GM19452 (cell line): ENCODE measurements around the gene PTPRM.

Source experiments
- ATAC-seq: cut with Tn5 transposase; IDR thresholded peaks from one replicate; pipeline ENCODE4 v1.9.1; 2021; ENCODE audit not compliant: unreplicated experiment

The PTPRM gene

GRCh38 chr18:8208716-8209115 lies 641.6 kb downstream of the PTPRM start:
- ATAC-seq = no peak

GRCh38 chr18:8212896-8213780 lies 646.0 kb downstream of the PTPRM start:
- ATAC-seq = no peak

- no peak for ATAC-seq
These were observed 648.6 kb downstream of the PTPRM start for GRCh38 chr18:8215741-8216140.

DNA sequence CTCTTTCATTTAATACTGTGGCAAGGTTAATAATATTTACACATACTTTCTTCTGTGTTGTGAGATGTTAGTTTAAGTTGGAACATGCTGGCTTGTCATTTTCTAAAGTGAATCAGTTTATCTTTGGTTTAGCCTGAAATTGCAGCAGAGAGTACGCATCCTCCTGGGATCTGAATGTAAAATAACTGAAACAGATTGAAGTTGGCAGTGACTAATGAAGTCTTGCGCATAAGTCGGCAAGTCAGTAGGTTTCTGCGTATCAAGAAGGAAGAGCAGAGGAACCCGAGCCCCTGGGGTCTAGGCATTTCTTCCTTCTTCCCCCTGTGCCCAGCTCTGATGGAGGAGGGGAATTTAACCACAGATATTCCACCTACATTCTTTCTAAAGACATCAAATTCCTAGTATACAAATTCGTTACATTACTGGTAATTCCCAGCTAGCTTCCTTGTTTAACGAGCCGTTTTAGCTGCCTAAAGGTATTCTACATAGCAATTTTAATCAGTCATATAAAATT lies 650.0 kb downstream of the PTPRM start:
- ATAC-seq = no peak

DNA sequence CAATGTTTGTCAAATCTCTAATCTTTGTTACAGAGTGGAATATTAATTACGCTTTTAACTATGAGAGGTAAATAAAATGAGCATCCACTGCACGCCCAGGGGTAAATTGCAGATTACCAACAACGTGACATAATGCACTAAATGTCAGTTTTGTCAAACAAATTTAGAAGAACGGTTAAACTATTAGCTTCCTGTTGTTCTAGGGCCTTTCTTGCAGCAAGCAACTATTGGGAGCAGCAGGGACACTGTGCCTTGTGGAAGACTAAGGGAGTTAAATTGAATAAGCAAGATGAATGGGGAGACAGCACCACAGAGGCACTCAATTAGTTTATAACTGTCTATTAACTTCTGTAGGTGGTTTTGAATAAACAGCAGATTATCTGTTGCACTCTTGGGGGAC lies 651.1 kb downstream of the PTPRM start:
- ATAC-seq = no peak

DNA sequence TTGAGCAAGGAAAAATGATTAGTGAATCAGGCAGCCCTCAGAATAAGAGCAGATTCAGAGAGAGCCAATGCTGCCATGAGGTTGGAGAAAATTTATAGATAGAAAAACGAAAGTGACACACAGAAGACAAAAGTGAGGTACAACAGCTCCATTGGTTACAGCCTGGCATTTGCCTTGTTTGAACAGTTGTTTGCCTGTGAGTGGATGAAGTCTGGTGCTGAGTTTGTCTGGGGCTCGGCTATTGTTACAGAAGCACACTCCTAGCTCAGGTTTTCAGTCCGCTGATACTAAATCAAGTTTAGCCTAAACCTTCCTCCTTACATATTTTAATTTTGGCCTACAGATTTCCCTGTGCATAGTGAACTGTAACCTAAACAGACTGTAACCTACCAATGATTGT lies 654.3 kb downstream of the PTPRM start:
- no peak for ATAC-seq

DNA sequence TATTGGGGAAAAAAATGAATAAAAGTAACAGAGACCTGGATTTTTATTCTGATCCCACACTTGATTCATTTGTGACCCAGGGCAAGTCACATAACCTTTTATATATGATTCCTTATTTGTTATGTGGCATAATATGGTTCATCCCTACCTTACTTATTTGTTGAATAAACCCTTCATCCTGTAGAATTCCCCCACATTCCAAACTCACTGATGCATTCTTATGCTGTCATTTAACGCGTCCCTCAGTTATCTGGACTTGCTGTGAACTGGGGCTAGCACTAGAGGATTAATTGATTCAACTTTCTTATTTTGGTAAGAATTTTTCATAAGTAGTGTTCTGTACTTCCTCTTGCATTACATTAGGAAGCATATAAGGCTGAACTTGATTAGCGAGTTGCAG lies 657.5 kb downstream of the PTPRM start:
- ATAC-seq = no peak

DNA sequence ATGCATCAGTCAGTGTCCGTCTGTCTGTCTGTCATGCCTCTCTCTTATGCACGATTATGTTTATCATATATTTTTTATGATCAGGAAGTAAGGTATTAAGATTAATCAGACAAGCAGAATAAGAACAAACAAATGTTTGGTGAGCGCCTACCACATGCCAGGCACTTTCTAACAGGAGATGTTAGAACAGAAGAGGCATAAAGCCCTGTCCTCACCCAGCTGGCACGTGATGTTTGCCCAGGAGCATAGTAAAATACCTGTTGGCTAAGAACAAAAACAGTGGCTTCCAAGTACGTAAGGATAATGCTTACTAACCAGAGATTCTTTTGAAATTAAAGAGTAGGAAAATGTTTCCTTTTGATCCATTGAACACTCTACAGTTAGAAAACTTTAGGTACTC lies 661.9 kb downstream of the PTPRM start:
- ATAC-seq = no peak

GRCh38 chr18:8229787-8230186 lies 662.7 kb downstream of the PTPRM start:
- no peak for ATAC-seq

GRCh38 chr18:8231316-8231715 lies 664.2 kb downstream of the PTPRM start:
- no peak for ATAC-seq

- ATAC-seq = no peak
These were observed 665.7 kb downstream of the PTPRM start for GRCh38 chr18:8232791-8233190.

DNA sequence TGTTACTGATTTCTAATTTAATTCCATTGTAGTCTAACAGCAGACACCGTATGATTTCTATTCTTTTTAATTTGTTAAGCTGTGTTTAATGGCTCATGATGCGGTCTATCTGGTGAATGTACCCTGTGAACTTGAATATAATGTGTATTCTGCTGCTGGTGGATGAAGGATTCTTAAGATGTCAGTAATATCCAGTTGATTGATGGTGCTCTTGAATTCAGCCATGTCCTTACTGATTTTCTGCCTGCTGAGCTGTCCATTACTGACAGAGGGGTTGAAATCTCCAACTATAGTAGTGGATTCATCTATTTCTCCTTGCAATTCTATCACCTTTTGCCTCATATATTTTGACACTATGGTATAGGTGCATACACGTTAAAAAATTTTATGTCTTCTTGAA lies 668.8 kb downstream of the PTPRM start:
- no peak for ATAC-seq

DNA sequence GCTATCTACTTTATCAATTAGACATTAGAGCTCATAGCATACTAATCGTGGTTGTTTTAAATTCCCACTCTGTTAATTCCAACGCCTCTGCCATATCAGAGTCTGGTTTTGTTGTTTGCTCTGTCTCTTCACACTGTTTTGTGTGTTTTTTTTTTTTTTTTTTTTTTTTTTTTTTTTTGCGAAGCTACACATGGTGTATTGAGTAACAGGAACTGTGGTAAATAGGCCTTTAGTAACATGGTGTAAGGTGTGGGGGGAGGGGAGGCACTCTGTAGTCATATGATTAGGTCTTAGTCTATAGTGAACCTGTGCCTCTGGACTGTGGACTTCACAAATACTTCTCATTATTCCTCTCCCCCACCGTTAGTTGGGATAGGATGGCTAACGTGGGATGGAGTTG lies 671.4 kb downstream of the PTPRM start:
- ATAC-seq = no peak

GRCh38 chr18:8241731-8242130 lies 674.6 kb downstream of the PTPRM start:
- ATAC-seq = no peak

- no peak for ATAC-seq
These were observed 675.1 kb downstream of the PTPRM start for GRCh38 chr18:8242151-8242696.

GRCh38 chr18:8247700-8248099 lies 680.6 kb downstream of the PTPRM start:
- no peak for ATAC-seq

DNA sequence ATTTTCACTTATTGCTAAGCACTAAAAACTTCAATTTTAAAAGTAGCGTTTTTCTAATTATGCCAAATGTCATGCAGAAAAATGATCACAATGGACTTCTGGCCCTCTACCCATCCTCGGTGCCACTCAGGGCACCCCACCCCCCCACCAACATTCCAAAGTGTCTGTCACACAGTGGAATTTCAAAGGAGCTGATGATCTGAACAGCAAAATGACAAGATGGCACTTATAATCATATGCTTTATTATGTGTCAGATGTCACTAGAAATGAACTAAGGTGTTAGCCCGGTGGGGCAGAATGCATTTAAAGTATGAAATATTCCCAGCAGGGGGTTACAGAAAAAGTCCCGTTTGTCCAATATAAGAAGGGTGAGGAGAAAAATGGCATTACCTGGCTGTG lies 681.5 kb downstream of the PTPRM start:
- no peak for ATAC-seq

GRCh38 chr18:8249811-8250210 lies 682.7 kb downstream of the PTPRM start:
- no peak for ATAC-seq

DNA sequence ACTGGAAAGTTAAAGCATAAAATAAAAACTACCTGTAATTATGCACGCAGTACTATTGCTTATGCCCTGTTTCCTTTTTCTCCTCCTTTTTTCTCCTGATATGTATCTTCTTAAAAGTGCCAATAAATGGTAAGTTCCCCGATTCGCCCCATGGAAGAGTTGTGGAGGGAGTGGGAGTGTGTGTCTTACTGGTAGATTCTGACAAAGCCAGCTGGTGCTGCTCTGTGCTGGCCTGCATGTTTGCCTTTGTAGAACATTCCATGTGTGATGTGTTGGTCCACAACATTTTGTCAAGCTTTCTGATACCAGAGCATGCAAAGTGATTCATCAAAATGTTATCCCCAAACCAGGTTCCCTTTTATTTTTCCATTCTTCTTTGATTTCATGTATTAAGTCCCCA lies 685.3 kb downstream of the PTPRM start:
- ATAC-seq = no peak

DNA sequence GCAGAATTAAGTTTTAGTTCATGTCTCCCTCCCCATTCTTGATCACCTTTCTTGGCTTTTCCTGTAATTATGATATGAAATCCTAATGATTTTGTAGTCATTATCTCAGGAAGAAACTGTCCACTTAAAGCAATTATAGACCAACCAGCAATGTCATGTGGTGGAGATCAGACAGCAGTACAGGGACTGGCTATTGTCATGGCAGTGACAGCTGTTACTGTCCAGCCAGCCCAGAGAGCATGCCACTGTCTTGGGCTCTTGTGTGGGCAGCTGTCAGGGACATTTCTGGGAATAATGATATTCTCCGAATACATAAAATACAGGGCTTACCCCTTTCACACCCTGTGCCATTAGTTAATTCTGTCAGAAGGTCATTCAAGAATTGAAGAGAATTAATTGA lies 686.8 kb downstream of the PTPRM start:
- no peak for ATAC-seq

GRCh38 chr18:8254654-8255053 lies 687.5 kb downstream of the PTPRM start:
- no peak for ATAC-seq

GRCh38 chr18:8257851-8258434 lies 690.8 kb downstream of the PTPRM start:
- ATAC-seq = no peak
